GM18861 (cell line): ENCODE data around the gene SUPT20H.
"Not testable (repeated sequence)": the region's sequence is repeated elsewhere in the genome, so short reads cannot be mapped to it uniquely, and the experiment has no call there.

Experiments
- ATAC-seq: cut with Tn5 transposase; IDR thresholded peaks from one replicate; pipeline ENCODE4 v1.9.1; 2021; ENCODE audit not compliant: unreplicated experiment

Gene SUPT20H

GRCh38 chr13:37070145-37070695 is 10.7 kb upstream of the SUPT20H start:
- ATAC-seq, result no peak

- ATAC-seq, result no peak
Observed at GRCh38 chr13:37069597-37070103, 10.2 kb upstream of the SUPT20H start.

GRCh38 chr13:37068962-37069361 is 9.5 kb upstream of the SUPT20H start:
- ATAC-seq, result no peak

- no peak for ATAC-seq
Observed at GRCh38 chr13:37067874-37068273, 8.4 kb upstream of the SUPT20H start.

- ATAC-seq, result no peak
Observed at GRCh38 chr13:37065890-37066526, 6.5 kb upstream of the SUPT20H start.

- peak; percentile 20 for ATAC-seq
Observed at GRCh38 chr13:37059848-37060192, 332 bp upstream of the SUPT20H start.

GRCh38 chr13:37056228-37056627 is 3.3 kb downstream of the SUPT20H start:
- ATAC-seq, result not testable (repeated sequence)

- ATAC-seq, result not testable (repeated sequence)
Observed at GRCh38 chr13:37053111-37053510, 6.4 kb downstream of the SUPT20H start.

GRCh38 chr13:37049810-37050209 is 9.7 kb downstream of the SUPT20H start:
- no peak for ATAC-seq

DNA sequence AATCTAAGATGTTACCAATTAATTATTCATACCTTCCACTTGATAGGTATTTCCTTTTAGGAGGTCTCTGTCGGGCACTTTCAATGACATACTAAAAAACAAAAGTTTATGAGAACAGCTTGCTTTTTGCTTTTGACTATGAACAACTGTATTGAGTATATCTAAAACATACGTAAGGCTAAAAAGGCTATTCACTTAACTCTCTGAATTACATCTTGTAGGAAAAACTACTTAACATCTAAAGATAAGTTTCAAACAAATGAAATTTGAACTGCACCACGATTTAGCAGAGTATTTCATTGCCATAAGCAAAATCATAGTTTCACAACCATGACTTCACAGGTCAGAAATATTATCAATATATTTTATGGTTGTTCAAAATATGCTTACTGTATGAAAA is 11.6 kb downstream of the SUPT20H start:
- no peak for ATAC-seq

DNA sequence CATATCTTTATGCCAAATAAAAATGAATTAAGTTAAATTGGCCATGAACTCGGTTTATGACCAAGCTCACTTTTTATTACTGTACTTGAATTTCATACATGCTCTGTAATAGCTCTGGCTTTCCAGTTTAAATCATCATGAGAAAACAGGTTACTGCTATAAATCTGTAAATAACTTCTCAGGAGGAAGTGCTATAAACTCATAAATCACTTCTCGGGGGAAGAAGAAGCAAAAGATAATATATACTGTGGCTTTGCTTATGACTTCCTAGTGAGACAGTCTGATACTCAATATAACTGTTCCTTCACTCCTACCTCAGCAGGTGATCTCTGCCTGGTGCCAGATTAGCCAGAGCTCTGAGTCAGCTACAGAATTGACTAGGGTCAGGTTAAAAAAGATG is 12.5 kb downstream of the SUPT20H start:
- ATAC-seq, result no peak

- ATAC-seq, result no peak
Observed at GRCh38 chr13:37046062-37046461, 13.4 kb downstream of the SUPT20H start.

- no peak for ATAC-seq
Observed at GRCh38 chr13:37040789-37041188, 18.7 kb downstream of the SUPT20H start.

GRCh38 chr13:37039896-37040295 is 19.6 kb downstream of the SUPT20H start:
- ATAC-seq, result no peak

GRCh38 chr13:37037241-37037640 is 22.2 kb downstream of the SUPT20H start:
- no peak for ATAC-seq

- no peak for ATAC-seq
Observed at GRCh38 chr13:37029617-37030016, 29.9 kb downstream of the SUPT20H start.

DNA sequence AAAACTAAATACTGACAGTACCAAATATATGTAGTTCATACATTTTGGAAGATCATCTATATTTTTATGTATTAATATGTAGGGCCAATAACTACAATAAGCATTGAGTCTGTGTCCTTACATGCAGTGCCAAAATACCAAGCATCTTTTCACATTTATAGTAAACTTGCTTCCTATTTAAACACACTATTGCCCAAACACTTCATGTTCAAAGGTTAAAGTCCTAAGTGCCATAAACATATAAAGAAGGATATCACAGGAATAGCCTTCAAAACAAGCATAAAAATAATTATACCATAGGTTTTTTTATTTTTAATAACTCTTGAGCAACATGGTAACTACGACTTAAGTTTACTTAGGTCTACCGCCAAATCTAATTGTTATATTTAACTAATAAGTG is 31.8 kb downstream of the SUPT20H start:
- ATAC-seq, result no peak

DNA sequence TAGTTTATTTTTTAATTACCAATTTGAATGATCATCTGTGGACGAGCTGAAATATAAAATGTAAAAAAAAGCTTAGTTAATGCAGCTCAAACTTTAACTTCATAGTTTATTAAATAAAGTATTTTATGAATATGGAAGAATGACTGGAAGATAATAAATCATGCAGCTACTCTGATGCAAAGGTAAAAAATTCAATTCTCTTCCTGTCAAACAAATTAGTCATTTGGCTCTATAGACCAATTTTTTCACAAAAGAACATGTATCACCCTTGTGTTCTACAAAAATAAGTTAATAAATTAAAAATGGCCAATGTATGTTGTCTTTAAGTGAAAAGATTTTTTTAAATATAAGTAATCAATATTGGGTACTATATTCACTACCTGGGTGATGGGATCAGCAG is 32.7 kb downstream of the SUPT20H start:
- no peak for ATAC-seq

DNA sequence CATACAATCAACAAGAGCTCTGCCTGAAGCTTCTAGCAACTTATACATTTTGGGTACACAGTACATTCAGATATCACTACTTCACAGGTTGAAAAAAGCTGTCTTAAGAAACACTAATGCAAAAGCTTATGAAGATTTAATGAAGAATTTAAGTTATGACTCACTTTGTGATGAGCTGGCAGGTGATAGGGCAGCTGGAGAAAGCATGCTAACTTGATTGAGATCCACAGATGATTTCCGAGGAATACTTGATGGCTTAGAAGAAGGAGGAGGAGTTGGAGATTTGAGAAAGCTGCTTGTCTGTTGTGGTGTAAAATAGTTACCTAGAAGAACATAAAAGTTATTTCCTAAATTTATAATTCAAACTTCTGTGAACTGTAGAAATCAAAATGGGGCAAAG is 35.6 kb downstream of the SUPT20H start:
- no peak for ATAC-seq

GRCh38 chr13:37014609-37015008 is 44.9 kb downstream of the SUPT20H start:
- no peak for ATAC-seq

DNA sequence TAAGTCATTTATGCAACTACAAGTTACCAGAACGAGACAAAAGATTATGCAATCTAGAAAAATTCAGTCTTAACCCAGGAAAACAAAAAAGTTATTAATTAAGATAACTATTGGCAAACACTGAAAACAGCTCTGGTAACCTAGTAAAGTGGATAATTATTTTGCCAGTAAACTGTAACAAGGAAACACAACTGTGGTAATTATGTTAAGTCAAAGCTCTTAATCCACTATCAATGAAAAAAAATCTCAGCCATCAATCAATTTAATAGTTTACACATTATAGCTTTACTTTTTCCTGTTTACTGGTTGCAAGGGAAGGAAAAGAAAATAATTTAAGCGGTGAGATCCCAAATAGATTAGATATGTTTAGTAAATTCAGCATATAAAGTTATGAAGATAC is 47.7 kb downstream of the SUPT20H start:
- ATAC-seq, result no peak

DNA sequence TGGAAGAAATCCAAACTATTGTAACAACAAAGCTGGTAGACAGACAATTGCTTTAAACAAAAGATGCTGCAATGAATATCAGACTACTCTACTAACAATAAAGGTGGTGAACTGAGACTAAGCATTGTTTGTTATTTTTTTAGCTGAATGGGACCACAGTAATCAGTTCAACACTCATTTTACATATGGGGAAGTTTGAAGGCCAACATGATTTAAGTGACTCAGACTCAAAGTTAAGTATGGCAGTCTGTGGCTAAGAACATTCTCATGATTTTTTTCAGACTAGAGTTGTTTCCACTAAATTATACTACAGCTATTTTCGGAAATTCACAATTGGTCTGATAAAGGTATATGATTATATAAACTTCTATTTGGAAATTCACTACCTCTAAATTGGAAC is 48.5 kb downstream of the SUPT20H start:
- no peak for ATAC-seq

GRCh38 chr13:37010424-37010823 is 49.1 kb downstream of the SUPT20H start:
- ATAC-seq, result no peak
